GM12891 (cell line): ENCODE measurements around the gene FAM234B.
"Not testable (repeated sequence)": the region's sequence is repeated elsewhere in the genome, so short reads cannot be mapped to it uniquely, and the experiment has no call there.

Source experiments
- POLR2AphosphoS5 ChIP-seq: IDR thresholded peaks from 2 replicates; pipeline ENCODE4 v1.6.1; 2011; ENCODE audit warnings: low read depth, low read length, control low read depth
- TAF1 ChIP-seq: IDR thresholded peaks from 2 replicates; pipeline ENCODE4 v1.6.1; 2011; ENCODE audit warnings: low read depth, low read length, control low read depth

DNA sequence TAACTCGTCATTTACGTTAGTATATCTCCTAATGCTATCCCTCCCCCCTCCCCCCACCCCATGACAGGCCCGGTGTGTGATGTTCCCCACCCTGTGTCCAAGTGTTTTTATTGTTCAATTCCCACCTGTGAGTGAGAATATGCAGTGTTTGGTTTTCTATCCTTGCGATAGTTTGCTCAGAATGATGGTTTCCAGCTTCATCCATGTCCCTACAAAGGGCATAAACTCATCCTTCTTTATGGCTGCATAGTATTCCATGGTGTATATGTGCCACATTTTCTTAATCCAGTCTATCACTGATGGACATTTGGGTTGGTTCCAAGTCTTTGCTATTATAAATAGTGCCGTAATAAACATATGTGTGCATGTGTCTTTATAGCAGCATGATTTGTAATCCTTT lies 39.5 kb downstream of the FAM234B start:
- TF ChIP-seq TAF1, POLR2AphosphoS5: not testable (repeated sequence)
